ENCODE data around the gene C10orf143. TPM values are rescaled to one million over a fixed set of nuclear protein-coding genes. Genes with fewer than 3 reads are reported as not detected.

The C10orf143 gene
- total RNA-seq, 4 donors from 2014 or later: 0.38 to 3.9 (median 3.3) TPM

DNA sequence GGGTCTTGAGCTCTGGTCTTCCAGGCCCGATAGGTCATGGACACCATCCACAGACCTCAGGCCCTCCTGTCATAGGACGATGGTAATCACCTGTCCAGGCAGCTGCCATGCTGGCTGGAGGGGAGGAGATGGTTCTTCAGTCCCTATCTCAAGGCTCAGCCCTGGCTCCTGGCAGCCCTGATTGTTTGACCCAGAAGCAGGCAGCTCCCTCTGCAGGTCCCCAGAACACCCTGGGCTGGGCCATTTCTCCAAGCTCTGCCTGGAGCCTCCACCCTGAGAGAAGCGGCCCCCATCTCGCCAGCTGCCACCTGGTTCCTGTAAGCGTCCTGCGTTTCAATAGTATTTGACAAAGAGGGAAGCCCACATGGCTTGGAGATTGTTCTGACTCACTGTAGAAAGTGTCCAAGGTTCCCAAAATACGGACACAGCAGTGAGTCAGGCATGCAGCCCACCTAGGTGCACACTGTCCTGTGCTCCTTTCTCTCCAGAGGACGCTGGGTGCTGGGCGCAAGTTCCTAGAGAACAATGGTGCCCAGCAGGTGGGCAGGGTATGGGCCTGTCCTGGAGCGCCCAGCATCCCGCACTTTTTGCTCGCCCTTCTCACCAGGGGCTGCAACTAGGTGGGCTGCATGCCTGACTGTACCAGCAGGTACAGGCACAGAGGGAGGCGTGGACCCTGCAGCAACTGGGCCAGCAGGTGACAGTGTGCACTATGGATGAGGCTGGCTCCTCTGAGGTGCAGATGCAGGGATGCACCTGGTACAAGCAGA is 74.1 kb downstream of the C10orf143 start:
- 88 to 90% methylated on average over 13 of the region's 13 CpGs for WGBS, 2 donors
- DNase-seq (ENCODE audit: low spot score in 2 of 2): peak in 1 of 2 donors; percentile 67
- H3K4me3 ChIP-seq (ENCODE audit: low read depth, poor library complexity, severe bottlenecking): no peak overlapping the region
- TF ChIP-seq, protein P1, sequence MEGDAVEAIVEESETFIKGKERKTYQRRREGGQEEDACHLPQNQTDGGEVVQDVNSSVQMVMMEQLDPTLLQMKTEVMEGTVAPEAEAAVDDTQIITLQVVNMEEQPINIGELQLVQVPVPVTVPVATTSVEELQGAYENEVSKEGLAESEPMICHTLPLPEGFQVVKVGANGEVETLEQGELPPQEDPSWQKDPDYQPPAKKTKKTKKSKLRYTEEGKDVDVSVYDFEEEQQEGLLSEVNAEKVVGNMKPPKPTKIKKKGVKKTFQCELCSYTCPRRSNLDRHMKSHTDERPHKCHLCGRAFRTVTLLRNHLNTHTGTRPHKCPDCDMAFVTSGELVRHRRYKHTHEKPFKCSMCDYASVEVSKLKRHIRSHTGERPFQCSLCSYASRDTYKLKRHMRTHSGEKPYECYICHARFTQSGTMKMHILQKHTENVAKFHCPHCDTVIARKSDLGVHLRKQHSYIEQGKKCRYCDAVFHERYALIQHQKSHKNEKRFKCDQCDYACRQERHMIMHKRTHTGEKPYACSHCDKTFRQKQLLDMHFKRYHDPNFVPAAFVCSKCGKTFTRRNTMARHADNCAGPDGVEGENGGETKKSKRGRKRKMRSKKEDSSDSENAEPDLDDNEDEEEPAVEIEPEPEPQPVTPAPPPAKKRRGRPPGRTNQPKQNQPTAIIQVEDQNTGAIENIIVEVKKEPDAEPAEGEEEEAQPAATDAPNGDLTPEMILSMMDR (IDR thresholded peaks at IDR 0.05): no peak
- no peak for TF ChIP-seq POLR2A (IDR thresholded peaks at IDR 0.05)
- intact Hi-C loops (cut with DNase I; ENCODE audit: low total_unique reads): no loop called here

DNA sequence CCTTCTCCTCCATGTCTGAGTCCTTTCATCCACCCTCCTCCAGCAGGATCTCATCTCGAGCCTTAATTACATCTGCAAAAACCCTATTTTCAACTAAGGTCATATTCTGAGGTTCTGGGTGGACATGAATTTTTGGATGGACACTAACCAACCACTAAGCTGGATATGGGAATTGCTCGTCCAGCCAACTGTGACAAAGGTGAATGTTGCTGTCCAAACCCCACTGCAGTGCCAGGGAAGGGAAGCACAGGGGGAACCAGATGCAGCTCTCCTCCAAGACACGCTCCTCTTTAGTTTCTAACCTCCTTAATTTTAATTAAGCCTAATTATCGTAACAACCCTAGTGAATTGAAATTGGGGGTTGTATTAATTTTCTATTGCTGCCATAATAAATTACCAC is 81.4 kb downstream of the C10orf143 start:
- TF ChIP-seq POLR2A (IDR thresholded peaks at IDR 0.05): no peak
- TF ChIP-seq, protein P1 (IDR thresholded peaks at IDR 0.05): no peak
- intact Hi-C loops (cut with DNase I; ENCODE audit: low total_unique reads): no loop called here
- no peak for DNase-seq (ENCODE audit: low spot score in 2 of 2)
- no peak overlapping the region for H3K4me3 ChIP-seq (ENCODE audit: low read depth, poor library complexity, severe bottlenecking)
- WGBS, 2 donors: 77 to 87% methylated on average over 4 of the region's 4 CpGs

DNA sequence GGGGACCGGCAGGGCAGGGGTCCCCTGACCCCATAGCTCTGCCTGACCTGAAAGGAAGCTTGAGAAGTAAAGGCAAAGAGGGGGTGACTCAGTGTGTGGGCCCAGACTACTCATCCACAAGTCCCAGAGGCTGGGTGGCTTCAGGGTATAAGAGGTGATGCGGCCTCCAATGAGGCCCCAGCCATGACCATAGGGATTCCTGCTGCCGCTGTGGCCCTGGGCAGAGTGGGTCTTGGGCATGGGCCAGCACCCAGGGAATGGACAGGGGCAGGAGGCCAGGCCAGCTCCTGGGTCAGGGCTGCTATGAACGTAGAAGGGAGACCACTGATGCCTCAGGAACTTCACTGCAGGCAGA is 82.2 kb downstream of the C10orf143 start:
- TF ChIP-seq, protein P1 (IDR thresholded peaks at IDR 0.05): no peak
- no peak for TF ChIP-seq POLR2A (IDR thresholded peaks at IDR 0.05)
- WGBS, 2 donors: 85 to 92% methylated on average over 4 of the region's 4 CpGs
- intact Hi-C loops (cut with DNase I; ENCODE audit: low total_unique reads): no loop called here
- DNase-seq (ENCODE audit: low spot score in 2 of 2): no peak
- H3K4me3 ChIP-seq (ENCODE audit: low read depth, poor library complexity, severe bottlenecking): no peak overlapping the region

DNA sequence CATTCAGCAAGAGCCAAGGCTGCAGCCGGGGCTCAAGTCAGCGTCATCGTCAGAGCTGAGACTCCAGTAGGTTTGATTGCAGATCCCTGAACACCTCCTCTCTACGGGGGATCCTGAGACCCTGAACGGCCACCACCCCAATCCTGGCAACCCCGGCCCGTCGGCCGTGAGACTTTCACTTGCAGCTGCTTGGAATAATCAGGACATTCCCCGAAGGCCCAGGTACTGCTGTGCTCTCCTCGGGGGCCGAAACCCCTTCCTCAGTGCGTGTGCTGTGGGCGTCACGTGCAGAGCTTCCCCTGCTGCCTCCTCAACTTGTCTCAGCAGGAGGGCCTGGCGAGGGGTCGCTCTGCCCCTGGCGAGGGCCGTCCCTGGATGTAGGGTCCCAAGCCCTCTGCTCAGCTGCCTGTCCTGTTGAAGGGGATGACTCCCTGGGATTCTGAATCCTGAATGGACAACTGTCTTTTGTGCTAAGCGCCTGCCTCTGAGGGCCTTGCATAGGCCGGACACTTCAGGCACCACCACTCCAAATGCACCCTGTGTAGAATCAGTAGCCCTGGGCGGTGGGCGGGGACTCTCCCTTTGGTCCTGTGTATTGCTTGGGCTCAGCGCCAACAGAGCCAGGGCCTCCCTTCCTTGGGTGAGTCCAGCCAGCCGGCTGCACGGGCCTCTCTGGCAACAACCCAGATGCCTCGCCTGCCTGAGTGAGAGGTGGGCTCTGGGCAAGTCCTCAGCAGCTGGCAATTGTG is 82.7 kb downstream of the C10orf143 start:
- WGBS, 2 donors: 79 to 81% methylated on average over 27 of the region's 27 CpGs
- DNase-seq (ENCODE audit: low spot score in 2 of 2): no peak
- intact Hi-C loops (cut with DNase I; ENCODE audit: low total_unique reads): no loop called here
- TF ChIP-seq, protein P1 (IDR thresholded peaks at IDR 0.05): no peak
- TF ChIP-seq POLR2A (IDR thresholded peaks at IDR 0.05): no peak
- H3K4me3 ChIP-seq (ENCODE audit: low read depth, poor library complexity, severe bottlenecking): no peak overlapping the region

DNA sequence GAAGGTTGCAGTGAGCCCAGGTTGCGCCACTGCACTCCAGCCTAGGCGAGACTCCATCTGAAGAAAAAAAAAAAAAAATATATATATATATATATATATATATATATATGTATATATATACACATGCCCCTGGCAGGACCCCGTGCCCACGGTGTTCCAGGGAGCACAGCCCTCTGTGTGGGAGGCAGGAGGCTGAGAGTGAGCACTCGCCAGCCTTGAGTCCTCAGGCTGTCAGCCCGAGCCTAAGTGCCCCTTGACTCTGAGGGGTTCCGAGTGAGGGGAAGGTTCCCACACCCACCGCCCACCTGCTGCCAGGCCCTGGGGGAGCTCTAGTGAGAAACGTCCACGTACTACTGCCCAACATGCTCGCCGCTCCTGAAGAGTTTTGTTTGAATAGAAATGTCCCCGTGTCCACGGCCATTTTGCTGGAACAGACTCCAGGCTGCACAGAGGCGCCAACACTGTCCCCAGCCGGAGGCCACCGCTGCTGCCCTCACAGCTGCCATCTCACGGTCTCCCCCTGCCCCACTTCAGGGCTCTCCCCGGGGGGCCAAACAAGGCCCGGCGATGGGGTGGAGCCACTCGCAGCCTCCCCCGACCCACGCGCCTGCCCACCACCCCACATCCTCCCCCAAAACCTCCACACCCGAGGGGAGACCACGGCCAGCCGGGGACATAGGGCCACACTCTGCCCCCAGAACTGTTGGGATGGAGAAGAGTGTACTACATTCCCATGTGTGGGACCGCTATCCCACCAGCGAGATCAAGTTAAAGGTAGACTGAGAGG is 83.8 kb downstream of the C10orf143 start:
- no peak overlapping the region for H3K4me3 ChIP-seq (ENCODE audit: low read depth, poor library complexity, severe bottlenecking)
- intact Hi-C loops (cut with DNase I; ENCODE audit: low total_unique reads): no loop called here
- 92 to 93% methylated on average over 27 to 30 of the region's 30 CpGs for WGBS, 2 donors
- no peak for DNase-seq (ENCODE audit: low spot score in 2 of 2)
- TF ChIP-seq, protein P1 (IDR thresholded peaks at IDR 0.05): no peak
- no peak for TF ChIP-seq POLR2A (IDR thresholded peaks at IDR 0.05)

Measured in lower leg skin (tissue), 4 donors.